HTR-8/SVneo (cell line): ENCODE results near the gene SLF2.

Source experiments
- DNase-seq: peaks from one replicate; pipeline ENCODE4 v3.0.0; 2011; ENCODE audit warnings: low spot score, mixed read lengths; ENCODE audit not compliant: insufficient read length
- FAIRE-seq: peaks from 2 replicates; lab custom pipeline; 2011; peaks lifted over from hg19 to GRCh38; lab: Jason Lieb, UNC

Gene SLF2

GRCh38 chr10:100894589-100895294, 18.0 kb upstream of the SLF2 start:
- no peak for DNase-seq
- no peak for FAIRE-seq

- no peak for FAIRE-seq
- no peak for DNase-seq
Measured at GRCh38 chr10:100895346-100895745, 17.4 kb upstream of the SLF2 start.

GRCh38 chr10:100895896-100896295, 16.9 kb upstream of the SLF2 start:
- FAIRE-seq (no peak), DNase-seq (no peak)

- DNase-seq, result peak; percentile 37
- FAIRE-seq, result no peak
Measured at GRCh38 chr10:100896876-100897461, 15.8 kb upstream of the SLF2 start.

- FAIRE-seq (no peak), DNase-seq (no peak)
Measured at GRCh38 chr10:100897976-100898375, 14.8 kb upstream of the SLF2 start.

GRCh38 chr10:100899171-100899570, 13.6 kb upstream of the SLF2 start:
- DNase-seq (no peak), FAIRE-seq (no peak)

- FAIRE-seq (no peak), DNase-seq (no peak)
Measured at GRCh38 chr10:100901051-100901450, 11.7 kb upstream of the SLF2 start.

GRCh38 chr10:100902622-100903021, 10.1 kb upstream of the SLF2 start:
- DNase-seq, result no peak
- FAIRE-seq, result no peak

- no peak for FAIRE-seq
Measured at GRCh38 chr10:100904917-100905316, 7.8 kb upstream of the SLF2 start.

GRCh38 chr10:100907175-100907574, 5.6 kb upstream of the SLF2 start:
- FAIRE-seq (no peak), DNase-seq (no peak)

More at GRCh38 chr10:100904917-100905316, 7.8 kb upstream of the SLF2 start:
- no peak for DNase-seq

GRCh38 chr10:100907773-100908363, 4.9 kb upstream of the SLF2 start:
- DNase-seq (no peak), FAIRE-seq (no peak)

- no peak for FAIRE-seq
- no peak for DNase-seq
Measured at GRCh38 chr10:100908378-100908777, 4.4 kb upstream of the SLF2 start.

- FAIRE-seq, result no peak
Measured at GRCh38 chr10:100909501-100910263, 3.1 kb upstream of the SLF2 start.

GRCh38 chr10:100911472-100911871, 1.3 kb upstream of the SLF2 start:
- DNase-seq (no peak), FAIRE-seq (no peak)

More at GRCh38 chr10:100909501-100910263, 3.1 kb upstream of the SLF2 start:
- DNase-seq, result no peak

GRCh38 chr10:100912013-100912604, 654 bp upstream of the SLF2 start:
- DNase-seq (no peak), FAIRE-seq (no peak)

GRCh38 chr10:100913470-100913865, 705 bp downstream of the SLF2 start:
- DNase-seq (no peak), FAIRE-seq (no peak)

GRCh38 chr10:100917071-100917470, 4.3 kb downstream of the SLF2 start:
- no peak for DNase-seq
- no peak for FAIRE-seq

- DNase-seq (no peak), FAIRE-seq (no peak)
Measured at GRCh38 chr10:100923580-100923979, 10.8 kb downstream of the SLF2 start.

GRCh38 chr10:100927266-100927665, 14.5 kb downstream of the SLF2 start:
- FAIRE-seq, result no peak
- DNase-seq, result no peak

GRCh38 chr10:100928039-100928438, 15.3 kb downstream of the SLF2 start:
- DNase-seq (no peak), FAIRE-seq (no peak)
